Measurements from ENCODE around the gene ELMO1.

- TF ChIP-seq POLR2AphosphoS5 (IDR thresholded peaks at IDR 0.05) (no peak), CTCF (IDR thresholded peaks at IDR 0.05) (no peak), EP300 (IDR thresholded peaks at IDR 0.05) (no peak), POLR2A (IDR thresholded peaks at IDR 0.05; ENCODE audit: low read depth) (no peak)
Observed at GRCh38 chr7:37109016-37109683, 339.5 kb downstream of the ELMO1 start.
